HepG2 (cell line): ENCODE data around the gene ZXDC. TPM values are rescaled to one million over a fixed set of nuclear protein-coding genes. Genes with fewer than 3 reads are reported as not detected.
A peak's percentile ranks its signal among the peaks of the same experiment; 100 is the strongest.

Source experiments
- ARNTL ChIP-seq: sonication (generic); formaldehyde crosslinking; IDR thresholded peaks from 2 replicates; pipeline ENCODE4 v1.4.0; 2020; ENCODE audit warnings: mild to moderate bottlenecking, missing genetic modification reagents
- BCL3 ChIP-seq: sonication (generic); formaldehyde crosslinking; IDR thresholded peaks from 2 replicates; pipeline ENCODE4 v1.5.1; 2020; ENCODE audit warnings: mild to moderate bottlenecking, missing genetic modification reagents, moderate library complexity
- CEBPZ ChIP-seq: IDR thresholded peaks from 2 replicates; pipeline ENCODE4 v1.6.1; 2012; ENCODE audit warnings: low read length, improper control_type of control experiment
- CREM ChIP-seq, 2 experiments: sonication (generic) in 1 of 2; formaldehyde crosslinking in 1 of 2; IDR thresholded peaks; 2 replicates each; pipeline versions ENCODE4 v1.4.0 to v1.6.1; 2016 to 2020; ENCODE audit warnings: antibody characterized with exemption in 1 of 2, mild to moderate bottlenecking in 1 of 2, missing genetic modification reagents in 1 of 2
- KDM1A ChIP-seq: IDR thresholded peaks from 2 replicates; pipeline ENCODE4 v1.6.1; 2016; ENCODE audit warnings: missing compliant biosample characterization
- SUZ12 ChIP-seq: fragments of 150-350 bp; IDR thresholded peaks from 2 replicates; pipeline ENCODE4 v1.6.1; 2014; ENCODE audit warnings: low read depth, low read length
- ZFP91 ChIP-seq: sonication (generic); formaldehyde crosslinking; IDR thresholded peaks from 2 replicates; pipeline ENCODE4 v1.9.0; 2022; ENCODE audit warnings: missing genetic modification reagents, mild to moderate bottlenecking, borderline replicate concordance
- ZNF136 ChIP-seq: sonication (generic); formaldehyde crosslinking; IDR thresholded peaks from 2 replicates; pipeline ENCODE4 v1.8.1; 2022; ENCODE audit warnings: low read depth, mild to moderate bottlenecking, moderate library complexity, missing genetic modification reagents
- ZNF142 ChIP-seq: sonication (generic); formaldehyde crosslinking; IDR thresholded peaks from 2 replicates; pipeline ENCODE4 v1.4.0; 2020; ENCODE audit warnings: missing genetic modification reagents
- ZNF205 ChIP-seq: IDR thresholded peaks from 2 replicates; pipeline ENCODE4 v1.6.1; 2018; ENCODE audit warnings: missing biosample characterization, missing genetic modification reagents
- ZNF275 ChIP-seq: sonication (generic); formaldehyde crosslinking; IDR thresholded peaks from 2 replicates; pipeline ENCODE4 v1.8.0; 2022; ENCODE audit warnings: missing genetic modification reagents, mild to moderate bottlenecking, inconsistent platforms, borderline replicate concordance
- ZNF430 ChIP-seq: sonication (generic); formaldehyde crosslinking; IDR thresholded peaks from 2 replicates; pipeline ENCODE4 v1.9.0; 2021; ENCODE audit warnings: mild to moderate bottlenecking, missing genetic modification reagents
- ZNF660 ChIP-seq: sonication (generic); formaldehyde crosslinking; IDR thresholded peaks from 2 replicates; pipeline ENCODE4 v1.5.1; 2020; ENCODE audit warnings: mild to moderate bottlenecking, low read depth, missing genetic modification reagents, borderline replicate concordance
- ZSCAN31 ChIP-seq: sonication (generic); formaldehyde crosslinking; IDR thresholded peaks from 2 replicates; pipeline ENCODE4 v1.5.0; 2020; ENCODE audit warnings: low read depth, mild to moderate bottlenecking, missing genetic modification reagents
- polyA plus RNA-seq, 8 experiments: library from polyadenylated mRNA; depleted of rRNA in 3 of 8; stranded (reverse) in 7 of 8; unstranded in 1 of 8; fragments of >200 nt; fragmentation: Illumina TruSeq in 4 of 8; extraction: Trizol in 4 of 8; gene quantifications; 2 replicates each; pipeline versions ENCODE4 v1.2.1 to v1.2.3, GENCODE V29; 2011 to 2016; ENCODE audit warnings: low read depth in 4 of 8, missing spikeins in 1 of 8, mixed read lengths in 1 of 8; ENCODE audit not compliant: insufficient read depth in 1 of 8
- total RNA-seq, 5 experiments: library from RNA; depleted of rRNA; stranded (reverse); fragments of >200 nt; fragmentation: Illumina TruSeq; extraction: Trizol; gene quantifications; 2 replicates each; pipeline ENCODE4 v1.2.3, GENCODE V29; 2016; ENCODE audit warnings: low read depth in 1 of 5

Gene ZXDC
- total and polyA plus RNA-seq, 2 of the 13 experiments (the other 11 are each of a cell fraction or from before 2014, with no cell fraction given), result 17.6 to 21.2 TPM

GRCh38 chr3:126517986-126518778, 42.5 kb upstream of the ZXDC start (continued):
- TF ChIP-seq ZFP91 (CRISPR knock-in tag), result peak; percentile 70; the same call in 1 of the 2 replicates
- no peak for TF ChIP-seq ZNF205 (CRISPR knock-in tag)
- no peak for TF ChIP-seq CEBPZ
- TF ChIP-seq ZSCAN31 (CRISPR knock-in tag), result no peak
- 0 out of 2 replicates have a peak, but pooled peaks have one; percentile 3 for TF ChIP-seq BCL3 (CRISPR knock-in tag)
- no peak for TF ChIP-seq SUZ12
- TF ChIP-seq CREM (IDR thresholded peaks at IDR 0.05), result no peak
- TF ChIP-seq CREM (CRISPR knock-in tag; IDR thresholded peaks at IDR 0.05), result no peak
- peak; percentile 6; the same call in 1 of the 2 replicates for TF ChIP-seq ZNF275 (CRISPR knock-in tag)
- TF ChIP-seq ARNTL (CRISPR knock-in tag), result peak; percentile 62
- no peak for TF ChIP-seq KDM1A
- no peak for TF ChIP-seq ZNF660 (CRISPR knock-in tag)
- TF ChIP-seq ZNF142 (CRISPR knock-in tag), result no peak
- TF ChIP-seq ZNF136, result no peak
- TF ChIP-seq ZNF430 (CRISPR knock-in tag), result no peak
